ENCODE data around the gene CAPN7. TPM values are rescaled to one million over a fixed set of nuclear protein-coding genes. Genes with fewer than 3 reads are reported as not detected.
A peak's percentile ranks its signal among the peaks of the same experiment; 100 is the strongest.

The CAPN7 gene
- polyA plus RNA-seq, 3 donors, result 11.7 to 20.8 (median 14.7) TPM

DNA sequence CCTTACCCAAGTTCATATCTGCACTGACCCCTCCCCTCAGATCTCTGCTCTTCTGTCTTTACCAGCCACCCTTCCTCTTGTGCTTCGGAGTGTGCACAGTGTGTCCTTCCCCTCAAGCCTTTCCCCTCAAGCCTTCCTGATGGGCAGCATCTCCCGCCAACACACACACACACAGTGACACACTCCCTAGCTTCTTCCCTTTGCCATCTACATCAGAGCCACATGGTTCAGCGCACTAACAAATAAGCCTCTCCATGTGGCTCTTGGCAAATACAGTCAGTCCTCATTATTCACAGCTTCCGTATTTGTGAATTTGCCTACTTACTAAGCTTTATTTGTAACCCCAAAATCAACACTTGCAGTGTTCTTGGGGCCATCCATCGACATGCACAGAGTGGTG lies 88.9 kb downstream of the CAPN7 start:
- intact Hi-C loops (cut with micrococcal nuclease), result loop anchor here (1.0 to 5.0 kb wide), 3 partner anchors 8 to 37 kb away; partner anchors contain the start of gene SH3BP5 (in 2 of the 2)
- 0% methylated on average over 4 of the region's 5 CpGs for WGBS (ENCODE audit: insufficient coverage)
- peaks cover 45% of the 10 kb centered on the region for H3K79me2 ChIP-seq (ENCODE audit: insufficient read depth, low read length)
- peaks cover 0 to 5% (median 2%) of the 10 kb centered on the region in 3 donors for H3K27me3 Mint-ChIP-seq (ENCODE audit: low read depth in 3 of 3)
- peak overlapping the region; percentile 91 to 99 for H3K27ac ChIP-seq (ENCODE audit: low read depth in 1 of 2, low read length in 2 of 2)
- peaks cover 0 to 4% (median 2%) of the 10 kb centered on the region in 7 donors for H3K9me3 Mint-ChIP-seq
- no peaks in the 10 kb centered on the region for H3K9me3 ChIP-seq (replicated peaks in 1 of 2; ENCODE audit: control insufficient read depth in 1 of 2, insufficient read depth in 1 of 2, low read length in 2 of 2)
- H2AFZ ChIP-seq (ENCODE audit: insufficient read depth, low read depth, low read length, poor library complexity, severe bottlenecking), result no peak overlapping the region
- peak overlapping the region; percentile 99 to 100 (median 99) for H3K27ac Mint-ChIP-seq
- H3K27me3 ChIP-seq (ENCODE audit: control insufficient read depth in 2 of 2, insufficient read depth in 2 of 2, low read length in 2 of 2), result no peaks in the 10 kb centered on the region
- peaks cover 85 to 91% of the 10 kb centered on the region in 2 donors for H3K4me1 ChIP-seq (ENCODE audit: control insufficient read depth in 1 of 2, insufficient read depth in 2 of 2, low read length in 2 of 2)
- H3K4me3 ChIP-seq (replicated peaks in 1 of 3; ENCODE audit: low read depth in 2 of 3, low read length in 3 of 3), result peak overlapping the region in 1 of 3 experiments; percentile 23
- no peaks in the 10 kb centered on the region for H3K36me3 ChIP-seq (replicated peaks in 1 of 2; ENCODE audit: control insufficient read depth in 1 of 2, insufficient read depth in 2 of 2, low read length in 2 of 2)
- H3K36me3 Mint-ChIP-seq, result peaks cover 36 to 41% of the 10 kb centered on the region in 2 donors
- H3K4me1 Mint-ChIP-seq, result peaks cover 81% of the 10 kb centered on the region
- DNase-seq, result peak; percentile 94 to 97 (median 95)
- H3K9ac ChIP-seq (ENCODE audit: insufficient read depth, low read length, poor library complexity, severe bottlenecking), result peak overlapping the region; percentile 78
- H4K20me1 ChIP-seq (ENCODE audit: insufficient read depth, low read length), result no peaks in the 10 kb centered on the region
- H3K4me3 Mint-ChIP-seq, result peak overlapping the region; percentile 37 to 68
- H3K4me2 ChIP-seq (replicated peaks; ENCODE audit: extremely low read depth, low read length, poor library complexity, severe bottlenecking), result peak overlapping the region; percentile 17
- TF ChIP-seq, protein P1, sequence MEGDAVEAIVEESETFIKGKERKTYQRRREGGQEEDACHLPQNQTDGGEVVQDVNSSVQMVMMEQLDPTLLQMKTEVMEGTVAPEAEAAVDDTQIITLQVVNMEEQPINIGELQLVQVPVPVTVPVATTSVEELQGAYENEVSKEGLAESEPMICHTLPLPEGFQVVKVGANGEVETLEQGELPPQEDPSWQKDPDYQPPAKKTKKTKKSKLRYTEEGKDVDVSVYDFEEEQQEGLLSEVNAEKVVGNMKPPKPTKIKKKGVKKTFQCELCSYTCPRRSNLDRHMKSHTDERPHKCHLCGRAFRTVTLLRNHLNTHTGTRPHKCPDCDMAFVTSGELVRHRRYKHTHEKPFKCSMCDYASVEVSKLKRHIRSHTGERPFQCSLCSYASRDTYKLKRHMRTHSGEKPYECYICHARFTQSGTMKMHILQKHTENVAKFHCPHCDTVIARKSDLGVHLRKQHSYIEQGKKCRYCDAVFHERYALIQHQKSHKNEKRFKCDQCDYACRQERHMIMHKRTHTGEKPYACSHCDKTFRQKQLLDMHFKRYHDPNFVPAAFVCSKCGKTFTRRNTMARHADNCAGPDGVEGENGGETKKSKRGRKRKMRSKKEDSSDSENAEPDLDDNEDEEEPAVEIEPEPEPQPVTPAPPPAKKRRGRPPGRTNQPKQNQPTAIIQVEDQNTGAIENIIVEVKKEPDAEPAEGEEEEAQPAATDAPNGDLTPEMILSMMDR (IDR thresholded peaks at IDR 0.05), result no peak

DNA sequence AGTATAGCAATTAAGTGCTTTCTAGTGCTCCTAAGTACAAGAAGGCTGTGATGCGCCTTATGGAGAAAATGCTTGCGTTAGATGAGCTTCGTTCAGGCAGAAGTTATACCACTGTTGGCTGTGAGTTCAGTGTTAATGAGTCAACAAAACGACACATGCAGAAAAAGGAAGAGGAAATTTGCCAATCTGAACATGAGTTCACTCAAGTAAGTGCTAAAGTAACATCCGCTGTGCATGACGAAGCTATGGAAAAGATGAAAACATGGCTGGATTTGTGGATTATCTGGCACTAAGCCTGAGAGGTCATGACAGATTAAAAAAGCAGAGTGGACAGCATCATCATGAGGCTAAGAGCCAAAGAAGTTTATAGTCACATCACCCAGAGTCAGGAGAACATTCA lies 89.5 kb downstream of the CAPN7 start:
- Histone ChIP-seq H3K4me2 (replicated peaks; ENCODE audit: extremely low read depth, low read length, poor library complexity, severe bottlenecking) (peak overlapping the region; percentile 10), H3K36me3 (replicated peaks in 1 of 2; ENCODE audit: control insufficient read depth in 1 of 2, insufficient read depth in 2 of 2, low read length in 2 of 2) (no peaks in the 10 kb centered on the region), H3K9me3 (replicated peaks in 1 of 2; ENCODE audit: control insufficient read depth in 1 of 2, insufficient read depth in 1 of 2, low read length in 2 of 2) (no peaks in the 10 kb centered on the region), H2AFZ (ENCODE audit: insufficient read depth, low read depth, low read length, poor library complexity, severe bottlenecking) (no peak overlapping the region), H4K20me1 (ENCODE audit: insufficient read depth, low read length) (no peaks in the 10 kb centered on the region), H3K9ac (ENCODE audit: insufficient read depth, low read length, poor library complexity, severe bottlenecking) (peak overlapping the region; percentile 78), H3K4me3 (replicated peaks in 1 of 3; ENCODE audit: low read depth in 2 of 3, low read length in 3 of 3) (peak overlapping the region in 1 of 3 experiments; percentile 5), H3K27me3 (ENCODE audit: control insufficient read depth in 2 of 2, insufficient read depth in 2 of 2, low read length in 2 of 2) (no peaks in the 10 kb centered on the region), H3K79me2 (ENCODE audit: insufficient read depth, low read length) (peaks cover 44% of the 10 kb centered on the region), H3K27ac (ENCODE audit: low read depth in 1 of 2, low read length in 2 of 2) (peak overlapping the region; percentile 91 to 99), H3K4me1 (ENCODE audit: control insufficient read depth in 1 of 2, insufficient read depth in 2 of 2, low read length in 2 of 2) (peaks cover 85 to 91% of the 10 kb centered on the region in 2 donors)
- peaks cover 0 to 5% (median 2%) of the 10 kb centered on the region in 7 donors for H3K9me3 Mint-ChIP-seq
- peaks cover 34 to 41% of the 10 kb centered on the region in 2 donors for H3K36me3 Mint-ChIP-seq
- TF ChIP-seq, protein P1 (IDR thresholded peaks at IDR 0.05), result no peak
- peak overlapping the region; percentile 99 to 100 (median 99) for H3K27ac Mint-ChIP-seq
- H3K4me1 Mint-ChIP-seq, result peaks cover 82% of the 10 kb centered on the region
- WGBS (ENCODE audit: insufficient coverage), result 0% methylated on average over 6 of the region's 6 CpGs
- intact Hi-C loops (cut with micrococcal nuclease), result loop anchor here (1.0 to 5.0 kb wide), 3 partner anchors 8 to 37 kb away; partner anchors contain the start of gene SH3BP5 (in 2 of the 2)
- peak overlapping the region in 1 of 2 donors; percentile 66 for H3K4me3 Mint-ChIP-seq
- DNase-seq, result peak; percentile 95 to 98 (median 97)
- peaks cover 0 to 5% (median 3%) of the 10 kb centered on the region in 3 donors for H3K27me3 Mint-ChIP-seq (ENCODE audit: low read depth in 3 of 3)
